H1 (cell line): Measurements from ENCODE around the gene GREB1L. TPM values are rescaled to one million over a fixed set of nuclear protein-coding genes. Genes with fewer than 3 reads are reported as not detected.

Experiments
- CTCF ChIA-PET: fragments of 300-600 bp; sonication (Branson Sonifier 250); formaldehyde crosslinking; loops from one replicate; lab custom pipeline; 2021; ENCODE audit not compliant: partially characterized antibody; lab: Charles Lee
- POLR2A ChIA-PET: fragments of 300-600 bp; sonication (Branson Sonifier 250); formaldehyde crosslinking; loops from one replicate; lab custom pipeline; 2021; ENCODE audit warnings: inconsistent platforms; ENCODE audit not compliant: partially characterized antibody; lab: Charles Lee
- DNase-seq, 2 experiments: peaks; one replicate each; pipeline versions ENCODE4 v3.0.0 to v3.0.0-alpha.2; 2010 to 2022; ENCODE audit warnings: low spot score in 2 of 2, low read depth in 1 of 2, mixed read lengths in 1 of 2
- FAIRE-seq: peaks from 2 replicates; lab custom pipeline; 2011; peaks lifted over from hg19 to GRCh38; lab: Jason Lieb, UNC
- H2AFZ ChIP-seq: 2 replicates; pipeline ENCODE4 v1.8.1; 2012; ENCODE audit warnings: low read length, inconsistent platforms
- H2AK5ac ChIP-seq: 2 replicates; pipeline ENCODE4 v1.6.1; 2013; ENCODE audit warnings: low read depth, low read length
- H2BK120ac ChIP-seq: replicated peaks from 2 replicates; pipeline ENCODE3; 2013; ENCODE audit warnings: low read depth, low read length, inconsistent platforms
- H2BK12ac ChIP-seq: 2 replicates; pipeline ENCODE4 v1.6.1; 2013; ENCODE audit warnings: low read depth, low read length
- H2BK15ac ChIP-seq: 2 replicates; pipeline ENCODE4 v1.6.1; 2013; ENCODE audit warnings: low read length
- H2BK20ac ChIP-seq: 2 replicates; pipeline ENCODE4 v1.6.1; 2013; ENCODE audit warnings: low read length
- H2BK5ac ChIP-seq: 2 replicates; pipeline ENCODE4 v1.6.1; 2013; ENCODE audit warnings: low read depth, low read length
- H3K14ac ChIP-seq: 2 replicates; pipeline ENCODE4 v1.6.1; 2013; ENCODE audit warnings: inconsistent platforms; ENCODE audit not compliant: insufficient read length
- H3K18ac ChIP-seq: 2 replicates; pipeline ENCODE4 v1.6.1; 2013; ENCODE audit warnings: low read length; ENCODE audit errors: extremely low read depth
- H3K23ac ChIP-seq: 2 replicates; pipeline ENCODE4 v1.6.1; 2013; ENCODE audit warnings: inconsistent platforms; ENCODE audit not compliant: insufficient read length
- H3K23me2 ChIP-seq: 2 replicates; pipeline ENCODE4 v1.6.1; 2013; ENCODE audit warnings: low read depth, low read length
- H3K27ac ChIP-seq: 2 replicates; pipeline ENCODE4 v1.6.1; 2011; ENCODE audit warnings: low read depth, low read length, inconsistent platforms
- H3K27me3 ChIP-seq, 4 experiments: replicated peaks in 1 of 4; 1 replicate in 1 of 4; 2 replicates in 3 of 4; pipeline versions ENCODE4 v1.6.1 to v1.8.1; 2011 to 2013; ENCODE audit warnings: low read length in 3 of 4, mild to moderate bottlenecking in 3 of 4, inconsistent platforms in 2 of 4, mixed read lengths in 2 of 4, moderate library complexity in 1 of 4; ENCODE audit not compliant: control insufficient read depth in 3 of 4, insufficient read depth in 3 of 4; ENCODE audit errors: extremely low read depth in 1 of 4
- H3K36me3 ChIP-seq, 4 experiments: 2 replicates each; pipeline versions ENCODE4 v1.6.1 to v1.8.1; 2011 to 2013; ENCODE audit warnings: mild to moderate bottlenecking in 4 of 4, low read length in 3 of 4, moderate library complexity in 2 of 4, control low read depth in 1 of 4, inconsistent platforms in 1 of 4; ENCODE audit not compliant: insufficient read depth in 4 of 4, control insufficient read depth in 2 of 4
- H3K4ac ChIP-seq: replicated peaks from 2 replicates; pipeline ENCODE3; 2013; ENCODE audit warnings: low read length, low read depth, mixed read lengths, inconsistent platforms; ENCODE audit not compliant: insufficient read length
- H3K4me1 ChIP-seq, 4 experiments: replicated peaks in 1 of 4; 1 replicate in 1 of 4; 2 replicates in 3 of 4; pipeline versions ENCODE4 v1.6.1 to v1.8.1; 2011 to 2013; ENCODE audit warnings: low read length in 3 of 4, inconsistent platforms in 2 of 4, mixed read lengths in 1 of 4; ENCODE audit not compliant: insufficient read depth in 4 of 4, control insufficient read depth in 3 of 4
- H3K4me2 ChIP-seq, 2 experiments: 2 replicates each; pipeline versions ENCODE4 v1.6.1 to v1.8.1; 2011 to 2013; ENCODE audit warnings: low read depth in 2 of 2, low read length in 2 of 2, control low read depth in 1 of 2, inconsistent platforms in 1 of 2, mild to moderate bottlenecking in 1 of 2; ENCODE audit not compliant: insufficient read depth in 1 of 2
- H3K4me3 ChIP-seq, 4 experiments: fragments of 200-600, 300-600 bp in 1 of 4; sonication (generic), shearing (Covaris generic), sonication (Bioruptor Twin) in 1 of 4; 2 replicates each; pipeline versions ENCODE4 v1.5.1 to v1.8.1; 2011 to 2016; ENCODE audit warnings: low read length in 4 of 4, low read depth in 3 of 4, control low read depth in 2 of 4, inconsistent platforms in 2 of 4, mild to moderate bottlenecking in 2 of 4, mixed read lengths in 1 of 4, moderate library complexity in 1 of 4; ENCODE audit not compliant: insufficient read depth in 2 of 4; ENCODE audit errors: extremely low read depth in 1 of 4
- H3K56ac ChIP-seq: replicated peaks from 2 replicates; pipeline ENCODE3; 2013; ENCODE audit warnings: low read depth, mild to moderate bottlenecking, mixed read lengths, low read length, inconsistent platforms; ENCODE audit not compliant: insufficient read length
- H3K79me1 ChIP-seq: 2 replicates; pipeline ENCODE4 v1.6.1; 2013; ENCODE audit warnings: low read depth, low read length, control low read depth
- H3K79me2 ChIP-seq, 2 experiments: 2 replicates each; pipeline versions ENCODE4 v1.6.1 to v1.8.1; 2012 to 2013; ENCODE audit warnings: low read length in 2 of 2, mild to moderate bottlenecking in 2 of 2, inconsistent platforms in 1 of 2; ENCODE audit not compliant: insufficient read depth in 2 of 2, control insufficient read depth in 1 of 2
- H3K9ac ChIP-seq, 4 experiments: replicated peaks in 1 of 4; 1 replicate in 1 of 4; 2 replicates in 3 of 4; pipeline versions ENCODE4 v1.6.1 to v1.8.1; 2011 to 2013; ENCODE audit warnings: low read depth in 3 of 4, low read length in 3 of 4, control low read depth in 2 of 4, mild to moderate bottlenecking in 2 of 4, moderate library complexity in 2 of 4, inconsistent platforms in 1 of 4; ENCODE audit errors: extremely low read depth in 1 of 4
- H3K9me3 ChIP-seq, 2 experiments: 2 replicates each; pipeline versions ENCODE4 v1.6.1 to v1.8.1; 2012 to 2013; ENCODE audit warnings: mild to moderate bottlenecking in 2 of 2, moderate library complexity in 2 of 2, control low read depth in 1 of 2, inconsistent platforms in 1 of 2, low read depth in 1 of 2, low read length in 1 of 2, mixed read lengths in 1 of 2; ENCODE audit not compliant: insufficient read depth in 2 of 2
- H4K20me1 ChIP-seq, 2 experiments: replicated peaks in 1 of 2; 2 replicates each; pipeline versions ENCODE3 to v1.8.1; 2011 to 2013; ENCODE audit warnings: inconsistent platforms in 2 of 2, low read length in 2 of 2, mild to moderate bottlenecking in 1 of 2; ENCODE audit not compliant: insufficient read depth in 2 of 2, control insufficient read depth in 1 of 2
- H4K5ac ChIP-seq: 2 replicates; pipeline ENCODE4 v1.6.1; 2013; ENCODE audit warnings: low read length, low read depth, mixed read lengths, inconsistent platforms; ENCODE audit not compliant: insufficient read length
- H4K8ac ChIP-seq: 2 replicates; pipeline ENCODE4 v1.8.0; 2013; ENCODE audit warnings: mild to moderate bottlenecking, moderate library complexity, low read length, inconsistent platforms; ENCODE audit not compliant: insufficient read depth; ENCODE audit errors: extremely low read depth
- H4K91ac ChIP-seq: replicated peaks from 2 replicates; pipeline ENCODE3; 2013; ENCODE audit warnings: low read length, mixed read lengths, inconsistent platforms; ENCODE audit not compliant: insufficient read length
- CBX8 ChIP-seq: fragments of 300-800, 300-1000 bp; sonication (generic); IDR thresholded peaks from 2 replicates; pipeline ENCODE4 v1.7.1; 2016; ENCODE audit warnings: low read depth, low read length, borderline replicate concordance
- E2F6 ChIP-seq: IDR thresholded peaks from 2 replicates; pipeline ENCODE4 v1.6.1; 2012; ENCODE audit warnings: inconsistent platforms
- GABPA ChIP-seq: IDR thresholded peaks from 2 replicates; pipeline ENCODE4 v1.6.1; 2011; ENCODE audit warnings: mild to moderate bottlenecking, low read length, moderate library complexity, borderline replicate concordance; ENCODE audit not compliant: insufficient read depth
- JUN ChIP-seq: IDR thresholded peaks from 2 replicates; pipeline ENCODE4 v1.6.1; 2011; ENCODE audit warnings: low read depth, mild to moderate bottlenecking, improper control_type of control experiment, low read length
- MAFK ChIP-seq: IDR thresholded peaks from 2 replicates; pipeline ENCODE4 v1.6.1; 2012; ENCODE audit warnings: low read depth, mild to moderate bottlenecking, improper control_type of control experiment, low read length
- PHF8 ChIP-seq: fragments of 200-600 bp; sonication (generic); conservative IDR thresholded peaks from 2 replicates; pipeline ENCODE4 v1.7.1; 2012; ENCODE audit warnings: low read depth, mild to moderate bottlenecking, inconsistent platforms, low read length, moderate library complexity
- RNF2 ChIP-seq: fragments of 200-900, 300-1000 bp; sonication (generic); IDR thresholded peaks from 2 replicates; pipeline ENCODE4 v1.7.1; 2016; ENCODE audit warnings: borderline replicate concordance, low read depth, mild to moderate bottlenecking, antibody characterized with exemption, low read length; ENCODE audit not compliant: poor library complexity, severe bottlenecking; ENCODE audit errors: missing control alignments
- WGBS, 2 experiments: shearing (Covaris generic) in 1 of 2; methylation state at CpG; one replicate each; pipeline versions ENCODE4 v1.1.6 to v1.1.7; 2013 to 2015; ENCODE audit warnings: low lambda C conversion rate in 2 of 2, mixed read lengths in 2 of 2, inconsistent platforms in 1 of 2, low coverage in 1 of 2, missing lambda C conversion rate in 1 of 2; ENCODE audit not compliant: insufficient replicate concordance in 2 of 2, insufficient coverage in 1 of 2, insufficient read length in 1 of 2; ENCODE audit errors: extremely low coverage in 1 of 2, missing lambda C conversion rate in 1 of 2; 5-methylcytosine and 5-hydroxymethylcytosine counted together
- polyA plus RNA-seq, 7 experiments: library from polyadenylated mRNA; depleted of rRNA in 3 of 7; stranded (reverse) in 5 of 7; unstranded in 2 of 7; fragments of >200 nt in 5 of 7; fragments of 200-250 nt in 2 of 7; gene quantifications; 1 replicate in 5 of 7; 2 replicates in 1 of 7; 4 replicates in 1 of 7; pipeline versions ENCODE4 v1.2.1 to v1.2.3, GENCODE V29; 2011 to 2013; ENCODE audit warnings: missing spikeins in 2 of 7, mixed read lengths in 2 of 7
- total RNA-seq: library from RNA; stranded (reverse); fragmentation: NEBNext Ultra II Directional; extraction: Animal tissue kit (Norgen Biotek cat#: 25700); gene quantifications from 2 replicates; pipeline ENCODE4 v1.2.1, GENCODE V29; 2021

GREB1L gene
- total and polyA plus RNA-seq, 2 of the 8 experiments (the other 6 are each of a cell fraction or from before 2014, with no cell fraction given), result 0.34 to 1.6 TPM

- FAIRE-seq (no peak), DNase-seq (no peak)
- Histone ChIP-seq H4K20me1 (no peaks in the 10 kb centered on the region), H2BK12ac (no peak overlapping the region), H3K4ac (no peak overlapping the region), H3K14ac (no peak overlapping the region), H3K4me2 (no peak overlapping the region), H2BK15ac (no peak overlapping the region), H3K79me2 (no peaks in the 10 kb centered on the region), H3K27me3 (no peaks in the 10 kb centered on the region), H3K36me3 (no peaks in the 10 kb centered on the region), H3K18ac (no peak overlapping the region), H3K23ac (no peak overlapping the region), H3K56ac (no peak overlapping the region), H3K9me3 (no peaks in the 10 kb centered on the region), H3K4me1 (peaks cover 0 to 7% (median 0%) of the 10 kb centered on the region in 4 experiments; a peak in 1 of 7 replicates), H4K8ac (no peak overlapping the region), H3K27ac (no peak overlapping the region), H2BK120ac (no peak overlapping the region), H3K23me2 (no peaks in the 10 kb centered on the region), H3K79me1 (no peaks in the 10 kb centered on the region), H2AK5ac (no peak overlapping the region), H3K4me3 (no peak overlapping the region), H2BK20ac (no peak overlapping the region), H3K9ac (no peak overlapping the region), H2AFZ (no peak overlapping the region), H2BK5ac (no peak overlapping the region), H4K91ac (no peak overlapping the region), H4K5ac (no peak overlapping the region)
- 85% methylated on average over 3 of the region's 3 CpGs; no CpG with 5 or more reads in 1 of the 2 experiments for WGBS, 2 experiments
- CTCF ChIA-PET, result interaction anchor here (1.5 kb wide), 1 partner anchor 11 kb away, joined by 3 read pairs; no protein-coding TSS in a partner anchor
- POLR2A ChIA-PET, result no interaction called here
- TF ChIP-seq MAFK (no peak), RNF2 (no peak), GABPA (no peak), CBX8 (no peak), PHF8 (no peak), E2F6 (no peak), JUN (no peak)
Measured at GRCh38 chr18:21255211-21255610, 13.2 kb downstream of the GREB1L start.
